ENCODE measurements around the gene CCR5. TPM values are rescaled to one million over a fixed set of nuclear protein-coding genes. Genes with fewer than 3 reads are reported as not detected.

The CCR5 gene
- total RNA-seq, 1 donor from 2014 or later = 0.55 TPM

GRCh38 chr3:46417841-46418611 is 47.3 kb downstream of the CCR5 start:
- ATAC-seq (ENCODE audit: low read depth) (no peak), DNase-seq (no peak)
- Mint-ChIP-seq H3K27ac (no peak overlapping the region), H3K27me3 (no peaks in the 10 kb centered on the region), H3K4me1 (peaks cover 2% of the 10 kb centered on the region), H3K36me3 (ENCODE audit: low read depth) (no peaks in the 10 kb centered on the region), H3K9me3 (no peaks in the 10 kb centered on the region), H3K4me3 (no peak overlapping the region)
- ChIA-PET CTCF (no interaction called here), POLR2A (no interaction called here)
- intact Hi-C loops (cut with micrococcal nuclease) = no loop called here
- TF ChIP-seq CTCF (IDR thresholded peaks at IDR 0.05) = no peak

- ChIA-PET CTCF (no interaction called here), POLR2A (no interaction called here)
- ATAC-seq (ENCODE audit: low read depth) (no peak), DNase-seq (no peak)
- Mint-ChIP-seq H3K9me3 (no peaks in the 10 kb centered on the region), H3K27ac (no peak overlapping the region), H3K27me3 (no peaks in the 10 kb centered on the region), H3K4me1 (peaks cover 2% of the 10 kb centered on the region), H3K4me3 (no peak overlapping the region), H3K36me3 (ENCODE audit: low read depth) (no peaks in the 10 kb centered on the region)
- no peak for TF ChIP-seq CTCF (IDR thresholded peaks at IDR 0.05)
- intact Hi-C loops (cut with micrococcal nuclease) = no loop called here
Observed at GRCh38 chr3:46419816-46420215, 49.1 kb downstream of the CCR5 start.

GRCh38 chr3:46420931-46421330 is 50.2 kb downstream of the CCR5 start:
- CTCF ChIA-PET = interaction anchor here (0.6 kb wide), 1 partner anchor 22 kb away, joined by 5 read pairs; no protein-coding TSS in a partner anchor
- no peaks in the 10 kb centered on the region for H3K9me3 Mint-ChIP-seq
- no peak for TF ChIP-seq CTCF (IDR thresholded peaks at IDR 0.05)

GRCh38 chr3:46422617-46423016 is 51.9 kb downstream of the CCR5 start:
- Mint-ChIP-seq H3K27ac (no peak overlapping the region), H3K9me3 (no peaks in the 10 kb centered on the region), H3K36me3 (ENCODE audit: low read depth) (no peaks in the 10 kb centered on the region), H3K4me3 (no peak overlapping the region), H3K27me3 (no peaks in the 10 kb centered on the region), H3K4me1 (no peaks in the 10 kb centered on the region)
- DNase-seq (no peak), ATAC-seq (ENCODE audit: low read depth) (no peak)
- ChIA-PET POLR2A (no interaction called here), CTCF (no interaction called here)
- intact Hi-C loops (cut with micrococcal nuclease) = no loop called here
- no peak for TF ChIP-seq CTCF (IDR thresholded peaks at IDR 0.05)

More at GRCh38 chr3:46420931-46421330, 50.2 kb downstream of the CCR5 start:
- Mint-ChIP-seq H3K36me3 (ENCODE audit: low read depth) (no peaks in the 10 kb centered on the region), H3K27ac (no peak overlapping the region), H3K27me3 (no peaks in the 10 kb centered on the region), H3K4me1 (peaks cover 2% of the 10 kb centered on the region), H3K4me3 (no peak overlapping the region)
- ATAC-seq (ENCODE audit: low read depth) (no peak), DNase-seq (no peak)
- intact Hi-C loops (cut with micrococcal nuclease) = no loop called here
- POLR2A ChIA-PET = no interaction called here

GRCh38 chr3:46423588-46423987 is 52.8 kb downstream of the CCR5 start:
- intact Hi-C loops (cut with micrococcal nuclease) = no loop called here
- POLR2A ChIA-PET = interaction anchor here (0.6 kb wide), 1 partner anchor 217 kb away, joined by 5 read pairs; no protein-coding TSS in a partner anchor
- Mint-ChIP-seq H3K36me3 (ENCODE audit: low read depth) (no peaks in the 10 kb centered on the region), H3K9me3 (no peaks in the 10 kb centered on the region), H3K27me3 (no peaks in the 10 kb centered on the region), H3K4me1 (no peaks in the 10 kb centered on the region), H3K27ac (no peak overlapping the region), H3K4me3 (no peak overlapping the region)
- CTCF ChIA-PET = no interaction called here
- TF ChIP-seq CTCF (IDR thresholded peaks at IDR 0.05) = no peak
- ATAC-seq (ENCODE audit: low read depth) = no peak
- no peak for DNase-seq

Other genes with a start within 250 kb of the CCR5 start
- 0.73 and 0.82 TPM in 2 replicates for gene CCR1, start 162.6 kb upstream of the CCR5 start, total RNA-seq
- not detected in 2 replicates for gene CCR3, start 128.5 kb upstream of the CCR5 start, total RNA-seq
- 0.16 and 0.29 TPM in 2 replicates for gene CCR2, start 16.8 kb upstream of the CCR5 start, total RNA-seq
- gene CCRL2, start 36.3 kb downstream of the CCR5 start, total RNA-seq = 1.9 TPM in 2 replicates
- gene LTF, start 94.0 kb downstream of the CCR5 start, total RNA-seq = 0.10 TPM in 1 of 2 replicates, not detected in the other
- gene RTP3, start 127.0 kb downstream of the CCR5 start, total RNA-seq = not detected in 2 replicates
- not detected in 2 replicates for gene LRRC2, start 195.4 kb downstream of the CCR5 start, total RNA-seq
- gene FAM240A, start 241.6 kb downstream of the CCR5 start, total RNA-seq = not detected in 2 replicates